Activated CD4-positive, CD25-positive, alpha-beta regulatory T cell treated with anti-CD3 and anti-CD28 coated beads, Interleukin-2, amount 50 U/mL, for 16 hours (primary cell): ENCODE measurements around the gene OR5W2.
"Not testable (repeated sequence)": the region's sequence is repeated elsewhere in the genome, so short reads cannot be mapped to it uniquely, and the experiment has no call there.

Experiments used
- DNase-seq: peaks from one replicate; pipeline ENCODE4 v3.0.0-alpha.2; 2020; ENCODE audit warnings: low read depth, low spot score

OR5W2 gene

GRCh38 chr11:55914482-55914881, at the start of gene OR5W2:
OR5W2 (minus strand) TSS chr11:55914582; CDS start chr11:55914582, 0 bp downstream.
- DNase-seq: no peak

GRCh38 chr11:55956521-55956920, 42.1 kb upstream of the OR5W2 start:
- no peak for DNase-seq

GRCh38 chr11:55949330-55949729, 34.9 kb upstream of the OR5W2 start:
- DNase-seq: no peak

DNA sequence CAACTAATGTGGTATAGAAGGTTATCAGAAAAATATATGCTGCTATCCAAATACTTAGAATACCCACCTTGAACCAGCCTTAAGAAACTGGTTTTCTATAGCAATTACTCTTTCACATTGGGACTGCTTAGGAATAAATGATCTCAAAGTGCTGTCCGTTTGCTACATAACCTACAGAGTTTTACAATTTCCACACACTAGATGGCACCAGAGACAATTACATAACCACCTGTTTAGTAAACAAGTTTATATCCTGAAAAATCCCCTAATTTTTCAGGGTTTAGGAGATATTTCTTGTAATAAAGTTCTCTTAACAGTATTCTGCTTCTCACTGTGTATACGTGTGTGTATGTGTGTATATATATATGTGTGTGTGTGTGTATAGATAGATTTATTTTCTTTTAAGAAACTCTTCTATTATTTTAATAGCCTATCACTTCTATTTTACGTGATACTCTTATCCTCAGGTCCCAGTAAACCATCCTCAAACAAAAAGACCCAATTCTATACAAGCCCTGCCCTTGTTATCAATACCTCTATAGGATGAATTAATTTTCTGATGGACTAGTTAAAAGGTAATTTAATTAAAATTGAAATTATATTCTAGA, 28.5 kb upstream of the OR5W2 start:
- no peak for DNase-seq

GRCh38 chr11:55936300-55936699, 21.9 kb upstream of the OR5W2 start, which contains the start of gene OR5I1:
OR5I1 (minus strand) TSS chr11:55936400; CDS start chr11:55936400, 0 bp downstream.
- no peak for DNase-seq

GRCh38 chr11:55920537-55920936, 6.2 kb upstream of the OR5W2 start:
- no peak for DNase-seq

GRCh38 chr11:55902308-55902707, 12.1 kb downstream of the OR5W2 start:
- no peak for DNase-seq

GRCh38 chr11:55895216-55895615, 19.2 kb downstream of the OR5W2 start:
- DNase-seq: no peak

DNA sequence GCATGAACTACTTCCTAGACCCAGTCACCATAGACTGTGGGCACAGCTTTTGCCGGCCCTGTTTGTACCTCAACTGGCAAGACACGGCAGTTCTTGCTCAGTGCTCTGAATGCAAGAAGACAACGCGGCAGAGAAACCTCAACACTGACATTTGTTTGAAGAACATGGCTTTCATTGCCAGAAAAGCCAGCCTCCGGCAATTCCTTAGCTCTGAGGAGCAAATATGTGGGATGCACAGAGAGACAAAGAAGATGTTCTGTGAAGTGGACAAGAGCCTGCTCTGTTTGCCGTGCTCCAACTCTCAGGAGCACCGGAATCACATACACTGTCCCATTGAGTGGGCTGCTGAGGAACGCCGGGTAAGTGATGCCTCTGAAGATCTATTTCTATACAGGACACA, 28.9 kb downstream of the OR5W2 start:
- not testable (repeated sequence) for DNase-seq

DNA sequence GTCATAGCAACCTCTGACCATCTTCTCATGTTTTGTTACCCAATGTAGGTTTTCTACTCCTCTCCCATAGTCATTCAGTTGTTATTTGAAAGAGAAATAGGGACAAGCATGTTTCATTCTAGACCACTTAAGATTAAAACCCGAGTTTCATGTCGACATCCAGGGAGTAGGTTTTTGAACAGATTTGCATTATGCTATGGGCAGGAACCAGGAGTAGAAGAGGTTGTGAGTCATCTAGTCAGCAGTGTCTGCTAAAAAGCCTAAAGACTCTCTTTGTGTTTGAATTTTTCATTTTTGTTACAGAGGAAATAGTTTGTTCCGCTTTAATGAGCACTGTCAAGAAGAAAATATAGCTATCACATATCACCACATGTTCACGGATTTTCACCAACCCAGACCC, 29.4 kb downstream of the OR5W2 start:
- not testable (repeated sequence) for DNase-seq

DNA sequence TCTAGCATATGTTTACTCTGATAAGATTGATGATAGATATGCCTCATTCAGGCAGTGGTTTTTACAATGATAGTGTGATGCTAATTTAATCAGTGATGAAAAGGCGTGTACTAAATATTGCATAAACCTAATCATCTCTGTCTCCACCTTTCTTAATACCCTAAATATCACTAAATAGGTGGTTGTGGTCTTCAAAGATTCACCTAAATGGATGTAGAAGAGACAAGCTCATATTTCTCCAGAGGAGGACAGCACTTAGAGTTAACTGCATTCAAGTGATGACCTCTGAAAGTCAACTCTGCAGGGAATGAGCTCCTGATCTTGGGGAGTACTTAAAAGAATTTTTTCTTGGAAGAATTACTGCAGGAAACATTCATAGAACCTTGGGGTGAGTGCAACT, 31.4 kb downstream of the OR5W2 start, which contains the start of gene TRIM51:
Gene TRIM51, plus strand, starts transcription at position 301 of the 400 bp plus-strand sequence. CDS start 2,132 bp downstream, outside the sequence.
- DNase-seq: not testable (repeated sequence)

GRCh38 chr11:55873146-55873545, 41.2 kb downstream of the OR5W2 start:
- not testable (repeated sequence) for DNase-seq

DNA sequence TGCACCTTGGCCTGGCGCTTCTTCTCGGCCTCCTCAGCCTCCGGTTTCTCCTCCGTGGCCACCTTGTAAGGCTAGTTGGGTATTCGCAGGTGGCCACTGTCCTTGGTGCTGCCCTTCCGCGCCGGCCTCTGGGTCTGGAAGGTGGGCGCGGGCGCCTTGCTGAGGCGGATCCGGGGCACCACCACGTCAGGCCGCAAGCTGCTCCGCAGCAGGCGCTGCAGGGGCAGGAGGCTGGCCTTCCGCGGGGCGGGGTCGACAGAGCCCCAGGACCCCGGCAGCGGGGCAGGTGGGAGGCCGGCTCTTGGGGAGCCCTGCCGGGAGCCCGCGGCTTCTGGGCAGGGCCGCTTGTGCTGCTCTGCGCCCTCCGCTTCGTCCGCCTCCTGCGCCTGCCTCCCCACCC, 41.7 kb downstream of the OR5W2 start:
- not testable (repeated sequence) for DNase-seq

DNA sequence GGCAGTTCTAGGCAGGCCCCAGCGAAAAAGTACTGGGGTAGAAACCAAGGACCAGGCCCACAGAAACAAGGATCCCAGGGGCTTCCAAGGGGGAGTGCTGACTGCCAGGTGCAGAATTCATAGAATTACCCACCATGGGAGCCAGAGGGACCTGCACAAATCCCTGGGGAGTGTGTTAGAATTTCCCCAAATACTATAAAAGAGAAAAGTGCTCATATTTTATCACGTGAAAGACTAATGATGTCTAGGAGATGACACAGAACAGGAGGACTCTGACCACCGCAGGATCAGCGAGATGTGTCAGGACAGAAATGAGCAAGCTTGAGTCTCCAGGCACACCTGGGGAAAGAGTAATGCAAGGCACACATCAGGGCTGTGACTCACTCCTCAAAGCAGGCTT, 47.0 kb downstream of the OR5W2 start:
- not testable (repeated sequence) for DNase-seq
